GM18511 (cell line): Measurements from ENCODE around the gene RAD51B.

Experiments
- ATAC-seq: cut with Tn5 transposase; IDR thresholded peaks from one replicate; pipeline ENCODE4 v1.9.1; 2021; ENCODE audit warnings: mild to moderate bottlenecking, moderate library complexity; ENCODE audit not compliant: unreplicated experiment

RAD51B gene

GRCh38 chr14:68261092-68261842, 441.7 kb downstream of the RAD51B start:
- no peak for ATAC-seq

DNA sequence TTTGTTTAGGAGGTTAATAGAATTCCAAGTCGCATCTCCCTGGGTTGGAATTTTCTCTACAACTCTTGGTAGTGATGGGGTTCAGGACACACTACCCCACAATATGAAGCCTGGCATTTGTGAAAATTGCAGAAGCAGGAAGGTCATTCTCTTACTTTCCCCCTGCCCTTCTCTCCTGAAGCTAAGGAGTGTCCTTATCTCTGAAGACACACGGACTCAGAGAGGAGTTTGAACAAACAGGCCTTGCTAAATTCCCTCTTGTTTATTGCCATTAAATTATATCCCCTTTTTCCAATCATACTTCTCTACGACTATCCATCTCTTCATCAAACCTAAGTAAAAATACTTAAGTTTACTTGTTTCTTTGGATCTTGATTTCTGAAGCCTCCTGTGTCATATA, 443.0 kb downstream of the RAD51B start:
- no peak for ATAC-seq

DNA sequence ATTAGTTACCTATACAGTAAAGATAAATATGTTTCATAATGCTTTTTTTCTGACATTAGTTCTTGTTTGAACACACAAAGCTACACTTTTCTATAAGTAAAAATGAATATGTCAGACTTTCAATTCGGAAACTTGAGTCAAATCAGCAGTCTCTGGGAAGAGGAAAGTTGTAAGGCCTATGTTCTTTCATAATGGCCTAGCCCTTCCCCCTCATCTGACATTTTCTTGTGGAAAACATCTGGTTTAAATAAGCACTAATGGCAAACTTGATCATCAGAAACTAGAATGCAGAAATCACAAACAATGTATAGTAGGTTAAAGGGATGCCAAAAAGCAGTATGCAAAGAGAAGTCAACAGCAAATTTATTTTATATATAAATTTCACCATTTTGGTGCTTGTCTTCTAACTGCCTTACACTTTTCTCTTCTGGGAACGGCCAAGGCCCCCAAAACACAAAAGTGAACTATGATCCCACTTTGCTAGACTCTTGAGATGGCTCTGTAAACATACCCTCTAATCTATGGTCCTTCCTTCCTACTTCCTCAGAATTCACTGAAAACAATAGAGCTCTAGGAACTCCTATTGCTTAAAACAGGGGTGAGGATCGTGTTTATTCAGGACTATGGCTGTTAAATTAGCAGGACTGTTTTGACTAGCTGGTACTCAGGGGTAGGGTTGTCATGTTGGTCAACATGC, 444.1 kb downstream of the RAD51B start:
- ATAC-seq, result no peak

GRCh38 chr14:68264260-68264569, 444.6 kb downstream of the RAD51B start:
- no peak for ATAC-seq

DNA sequence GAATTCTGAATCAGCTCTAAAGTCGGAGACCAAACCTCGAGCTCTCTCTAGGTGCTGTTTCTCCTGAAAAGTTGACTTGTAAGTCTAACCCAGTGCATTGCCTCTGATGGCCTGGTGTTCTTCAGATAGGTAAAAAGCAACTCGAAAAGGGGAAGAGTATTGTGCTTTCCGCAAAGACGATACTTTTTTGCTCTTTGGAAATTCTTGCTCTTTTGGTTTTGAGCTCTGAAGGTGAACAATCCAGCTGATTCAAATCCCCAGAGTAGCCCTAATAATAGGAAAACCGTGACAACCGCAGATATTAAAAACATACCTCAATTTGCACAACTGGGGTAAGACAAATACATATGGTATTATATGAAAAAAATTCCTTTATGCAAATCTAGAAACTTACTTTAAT, 447.4 kb downstream of the RAD51B start:
- ATAC-seq, result no peak

- peak; percentile 69 for ATAC-seq
Measured at GRCh38 chr14:68268197-68268596, 448.6 kb downstream of the RAD51B start.

- no peak for ATAC-seq
Measured at GRCh38 chr14:68268719-68269118, 449.1 kb downstream of the RAD51B start.

DNA sequence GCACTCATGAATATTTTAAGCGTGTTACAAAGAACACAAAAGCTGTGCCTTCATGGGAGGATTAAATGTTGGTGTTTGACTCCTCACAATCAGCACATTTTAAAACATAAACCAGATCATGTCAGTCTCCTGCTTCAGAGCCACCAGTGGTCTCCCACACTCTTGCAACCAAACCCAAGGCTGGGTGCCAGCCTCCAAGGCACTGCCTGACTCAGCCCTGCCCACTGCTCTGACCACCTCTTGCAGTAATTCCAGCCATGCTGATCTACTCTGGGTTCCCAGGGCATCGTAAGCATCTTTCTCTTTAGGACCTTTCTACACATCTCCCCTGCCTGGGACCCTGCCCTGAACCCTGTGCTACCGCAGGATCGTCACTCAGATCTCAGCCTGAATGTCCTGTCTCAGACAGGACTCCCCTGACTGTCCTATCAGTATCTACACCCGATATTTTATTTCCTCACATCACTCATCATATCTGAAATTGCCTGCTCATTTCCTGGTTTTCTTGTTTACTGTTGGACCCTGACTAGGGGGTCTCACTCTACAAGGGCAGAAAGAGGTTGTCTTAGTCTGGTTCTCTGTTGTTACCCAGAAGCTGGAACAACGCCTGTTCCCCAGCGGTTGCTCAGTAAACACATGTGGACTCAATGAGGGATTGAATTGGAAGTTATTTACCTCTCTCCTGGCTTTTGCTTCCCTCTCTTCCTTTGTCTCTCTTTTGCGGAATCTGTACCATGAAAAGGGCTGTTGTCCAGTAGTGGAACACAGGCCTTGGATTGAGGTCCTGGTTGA, 449.8 kb downstream of the RAD51B start:
- no peak for ATAC-seq

DNA sequence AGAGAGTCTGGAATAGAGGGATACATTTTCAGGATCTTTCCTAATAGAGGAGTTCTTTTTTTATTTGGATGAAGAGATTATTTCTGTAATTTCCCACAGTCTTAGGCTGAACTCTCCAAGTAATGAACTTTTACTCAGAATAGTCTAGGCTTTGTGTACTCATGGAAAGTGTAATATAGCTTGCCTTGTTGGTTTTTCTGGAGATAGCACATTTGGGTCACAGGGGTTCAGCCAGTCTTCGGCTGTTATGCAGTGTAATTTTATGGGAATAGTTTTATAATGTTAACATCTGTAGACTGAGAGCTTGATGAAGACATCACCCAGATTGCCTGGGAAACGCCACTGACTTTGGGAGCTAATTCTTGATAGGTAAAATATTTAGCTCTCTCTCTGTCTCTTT, 450.8 kb downstream of the RAD51B start:
- no peak for ATAC-seq

GRCh38 chr14:68271913-68272391, 452.4 kb downstream of the RAD51B start:
- ATAC-seq, result no peak

DNA sequence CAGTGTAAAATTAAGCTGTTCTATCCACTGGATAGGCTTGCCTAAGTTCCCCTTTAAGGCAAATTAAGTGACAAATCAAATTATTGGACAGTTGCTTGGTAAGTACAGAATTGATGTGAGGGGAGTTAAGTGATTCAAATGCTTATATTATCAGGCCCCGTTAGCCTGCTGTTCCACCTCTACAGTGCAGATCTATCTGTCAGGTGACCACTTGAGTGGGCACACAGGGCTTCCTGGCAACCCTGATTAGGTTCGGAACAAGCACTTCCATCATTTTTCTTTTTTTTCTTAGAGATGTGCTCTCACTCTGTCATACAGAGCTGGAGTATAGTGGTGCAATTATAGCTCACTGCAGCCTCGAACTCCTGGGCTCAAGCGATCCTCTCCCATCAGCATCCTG, 453.8 kb downstream of the RAD51B start:
- no peak for ATAC-seq

GRCh38 chr14:68274725-68275124, 455.1 kb downstream of the RAD51B start:
- ATAC-seq, result no peak

- no peak for ATAC-seq
Measured at GRCh38 chr14:68278576-68279436, 459.2 kb downstream of the RAD51B start.

GRCh38 chr14:68279437-68279720, 459.8 kb downstream of the RAD51B start:
- no peak for ATAC-seq

DNA sequence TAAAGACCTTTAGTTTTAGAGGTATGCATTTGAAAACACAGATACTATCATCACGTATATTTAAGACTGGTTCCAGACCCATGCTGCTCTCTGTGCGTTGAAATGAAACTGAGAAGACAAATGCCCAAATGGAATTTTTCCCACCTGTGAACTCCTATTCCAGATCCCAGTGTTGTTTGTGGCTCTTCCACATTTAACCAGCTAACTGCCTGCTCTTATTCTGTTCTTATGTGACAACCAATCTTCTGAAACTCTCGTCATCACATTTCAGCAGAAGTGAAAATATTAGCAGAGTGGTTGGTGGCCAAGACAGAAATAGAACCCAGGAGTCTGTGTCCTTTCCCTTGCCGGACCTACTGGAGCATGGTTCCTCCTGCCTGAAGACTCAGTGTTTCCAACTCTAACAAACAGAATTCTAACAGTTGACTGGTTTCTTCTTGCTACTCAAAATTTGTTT, 460.2 kb downstream of the RAD51B start:
- ATAC-seq, result peak; percentile 37

GRCh38 chr14:68281497-68281896, 461.9 kb downstream of the RAD51B start:
- no peak for ATAC-seq

GRCh38 chr14:68282479-68283377, 463.1 kb downstream of the RAD51B start:
- peak; percentile 39 for ATAC-seq

DNA sequence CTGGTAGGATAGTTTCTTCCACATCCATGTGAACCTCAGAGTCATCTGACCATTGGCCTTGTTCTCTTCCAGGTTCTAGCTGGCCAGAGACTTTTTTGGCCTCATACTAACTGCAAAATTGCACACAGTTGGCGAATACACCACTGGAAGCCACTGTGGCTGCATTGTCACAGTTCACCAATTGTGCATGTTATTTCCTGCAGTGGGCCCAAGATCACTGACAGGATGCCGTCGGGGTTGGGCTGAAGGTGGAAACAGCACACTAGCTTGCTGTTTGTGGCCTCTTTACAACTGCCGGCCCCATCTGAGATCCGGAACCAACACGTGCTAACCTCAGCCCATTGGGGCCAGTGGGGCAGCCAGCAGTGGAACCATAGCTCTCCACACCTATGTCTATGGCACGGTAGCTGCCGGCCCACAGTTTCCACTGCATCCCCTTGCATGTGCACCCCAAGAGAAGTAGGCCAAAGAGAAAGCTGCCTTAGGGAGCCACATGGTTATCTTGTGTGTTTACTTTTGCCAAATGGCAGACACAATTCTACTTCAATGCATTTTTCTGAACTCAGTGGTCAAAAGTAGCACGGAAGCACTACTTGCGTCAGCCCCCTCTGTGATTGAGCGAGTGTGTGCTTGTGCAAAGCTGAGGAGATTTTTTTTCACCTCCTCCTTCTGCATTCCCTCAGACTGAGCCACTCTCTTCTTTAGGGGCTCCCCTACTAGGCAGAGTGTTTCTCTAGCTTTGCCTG, 464.0 kb downstream of the RAD51B start:
- ATAC-seq, result peak; percentile 61

GRCh38 chr14:68284333-68284732, 464.8 kb downstream of the RAD51B start:
- no peak for ATAC-seq
